Thyroid gland (tissue), 4 donors: ENCODE measurements around the gene STAT2.

Source experiments
- CTCF ChIP-seq, 6 experiments: fragments of 200-600 bp in 3 of 6; fragments of 450-650 bp in 3 of 6; sonication (generic) in 3 of 6; IDR thresholded peaks; one replicate each; pipeline ENCODE4 v1.5.1; 2016 to 2019; ENCODE audit warnings: antibody characterized with exemption in 6 of 6, mild to moderate bottlenecking in 2 of 6, inconsistent platforms in 1 of 6, moderate library complexity in 1 of 6
- POLR2A ChIP-seq, 2 donors: fragments of 450-650 bp; IDR thresholded peaks; one replicate each; pipeline ENCODE4 v1.6.1; 2017; ENCODE audit warnings: antibody characterized with exemption in 2 of 2, mild to moderate bottlenecking in 2 of 2, moderate library complexity in 1 of 2

- TF ChIP-seq CTCF (IDR thresholded peaks at IDR 0.05) (no peak), POLR2A (IDR thresholded peaks at IDR 0.05) (no peak)
Observed at GRCh38 chr12:56361487-56362129, 1.7 kb upstream of the STAT2 start.
